Liver (tissue), 3 donors: ENCODE results near the gene UBE2D2.

Source experiments
- ATF3 ChIP-seq: IDR thresholded peaks from 2 replicates; pipeline ENCODE4 v1.6.1; 2016; ENCODE audit warnings: antibody characterized with exemption
- CTCF ChIP-seq: fragments of 150-350 bp; IDR thresholded peaks from 2 replicates; pipeline ENCODE4 v1.5.1; 2017; ENCODE audit warnings: improper control_type of control experiment, low read depth, low read length; ENCODE audit not compliant: missing input control
- EGR1 ChIP-seq, 2 donors: IDR thresholded peaks; 2 replicates each; pipeline ENCODE4 v1.6.1; 2016 to 2018; ENCODE audit warnings: antibody characterized with exemption in 2 of 2, low read depth in 2 of 2
- HNF4A ChIP-seq, 2 donors: conservative IDR thresholded peaks; 2 replicates each; pipeline ENCODE4 v1.6.1; 2016; ENCODE audit warnings: antibody characterized with exemption in 2 of 2, mild to moderate bottlenecking in 2 of 2
- MAX ChIP-seq: IDR thresholded peaks from 2 replicates; pipeline ENCODE4 v1.6.1; 2016; ENCODE audit warnings: antibody characterized with exemption
- REST ChIP-seq: IDR thresholded peaks from 2 replicates; pipeline ENCODE4 v1.6.1; 2016; ENCODE audit warnings: antibody characterized with exemption, mild to moderate bottlenecking
- SP1 ChIP-seq: IDR thresholded peaks from 2 replicates; pipeline ENCODE4 v1.6.1; 2018; ENCODE audit warnings: antibody characterized with exemption, mild to moderate bottlenecking
- TAF1 ChIP-seq: conservative IDR thresholded peaks from 2 replicates; pipeline ENCODE4 v1.6.1; 2016; ENCODE audit warnings: antibody characterized with exemption, mild to moderate bottlenecking
- donor health status: healthy.
- donor health status: healthy.

- TF ChIP-seq CTCF (no peak), MAX (no peak), TAF1 (no peak), HNF4A (conservative IDR thresholded peaks at IDR 0.05) (no peak), EGR1 (IDR thresholded peaks at IDR 0.05; ENCODE audit: low read depth in 2 of 2) (no peak), REST (no peak), SP1 (no peak), ATF3 (no peak)
Measured at GRCh38 chr5:139662617-139663016, 101.5 kb downstream of the UBE2D2 start.
